ENCODE results near the gene PNPLA3. TPM values are rescaled to one million over a fixed set of nuclear protein-coding genes. Genes with fewer than 3 reads are reported as not detected.
A peak's percentile ranks its signal among the peaks of the same experiment; 100 is the strongest.

Gene PNPLA3
- total RNA-seq, 1 donor from 2014 or later, result 5.9 TPM

GRCh38 chr22:43944670-43945430 is 21.2 kb downstream of the PNPLA3 start:
- Mint-ChIP-seq H3K27ac (no peak overlapping the region), H3K9me3 (no peaks in the 10 kb centered on the region), H3K4me3 (no peak overlapping the region), H3K4me1 (ENCODE audit: unreplicated experiment) (no peaks in the 10 kb centered on the region), H3K27me3 (no peaks in the 10 kb centered on the region), H3K36me3 (peaks cover 4% of the 10 kb centered on the region)
- no peak for DNase-seq (ENCODE audit: extremely low spot score, unreplicated experiment)
- no peak for TF ChIP-seq CTCF (conservative IDR thresholded peaks at IDR 0.05)

GRCh38 chr22:43945632-43946383 is 22.2 kb downstream of the PNPLA3 start:
- Mint-ChIP-seq H3K4me3 (no peak overlapping the region), H3K27me3 (no peaks in the 10 kb centered on the region), H3K9me3 (no peaks in the 10 kb centered on the region), H3K27ac (no peak overlapping the region), H3K36me3 (peaks cover 4% of the 10 kb centered on the region), H3K4me1 (ENCODE audit: unreplicated experiment) (no peaks in the 10 kb centered on the region)
- TF ChIP-seq CTCF (conservative IDR thresholded peaks at IDR 0.05), result peak; percentile 78
- no peak for DNase-seq (ENCODE audit: extremely low spot score, unreplicated experiment)

GRCh38 chr22:43946384-43946667 is 22.7 kb downstream of the PNPLA3 start:
- no peak for TF ChIP-seq CTCF (conservative IDR thresholded peaks at IDR 0.05)
- no peak for DNase-seq (ENCODE audit: extremely low spot score, unreplicated experiment)
- Mint-ChIP-seq H3K27me3 (no peaks in the 10 kb centered on the region), H3K4me3 (no peak overlapping the region), H3K9me3 (no peaks in the 10 kb centered on the region), H3K36me3 (peaks cover 4% of the 10 kb centered on the region), H3K4me1 (ENCODE audit: unreplicated experiment) (no peaks in the 10 kb centered on the region), H3K27ac (no peak overlapping the region)

GRCh38 chr22:43948836-43949406 is 25.3 kb downstream of the PNPLA3 start:
- no peak for DNase-seq (ENCODE audit: extremely low spot score, unreplicated experiment)
- Mint-ChIP-seq H3K27ac (no peak overlapping the region), H3K36me3 (no peaks in the 10 kb centered on the region), H3K9me3 (no peaks in the 10 kb centered on the region), H3K27me3 (no peaks in the 10 kb centered on the region), H3K4me1 (ENCODE audit: unreplicated experiment) (peaks cover 2% of the 10 kb centered on the region), H3K4me3 (no peak overlapping the region)
- TF ChIP-seq CTCF (conservative IDR thresholded peaks at IDR 0.05), result no peak

- Mint-ChIP-seq H3K27ac (no peak overlapping the region), H3K27me3 (no peaks in the 10 kb centered on the region), H3K9me3 (no peaks in the 10 kb centered on the region), H3K36me3 (peaks cover 1% of the 10 kb centered on the region), H3K4me1 (ENCODE audit: unreplicated experiment) (peaks cover 18% of the 10 kb centered on the region), H3K4me3 (no peak overlapping the region)
- no peak for TF ChIP-seq CTCF (conservative IDR thresholded peaks at IDR 0.05)
- no peak for DNase-seq (ENCODE audit: extremely low spot score, unreplicated experiment)
Measured at GRCh38 chr22:43951391-43951790, 27.8 kb downstream of the PNPLA3 start.
